Left lung (tissue), 10 donors: ENCODE data around the gene CTNNA3. TPM values are rescaled to one million over a fixed set of nuclear protein-coding genes. Genes with fewer than 3 reads are reported as not detected.

Source experiments
- ATAC-seq: fragments of 200-7000 bp; cut with Tn5 transposase; one replicate; pipeline ENCODE4 v1.9.1; 2020; ENCODE audit warnings: moderate library complexity
- DNase-seq, 4 donors: peaks; one replicate each; pipeline ENCODE4 v3.0.0-alpha.2; 2013 to 2020
- H3K27ac ChIP-seq, 2 donors: fragments of 200-600 bp; sonication (generic) in 1 of 2; one replicate each; pipeline versions ENCODE4 v1.5.0 to v1.8.0; 2020 to 2021
- H3K27me3 ChIP-seq, 2 donors: fragments of 200-600 bp; sonication (generic) in 1 of 2; one replicate each; pipeline versions ENCODE4 v1.5.0 to v1.8.0; 2020 to 2021
- H3K36me3 ChIP-seq, 2 donors: fragments of 200-600 bp; sonication (generic) in 1 of 2; one replicate each; pipeline versions ENCODE4 v1.5.0 to v1.8.0; 2020 to 2021
- H3K4me1 ChIP-seq, 2 donors: fragments of 200-600 bp; one replicate each; pipeline ENCODE4 v1.8.0; 2021
- H3K4me3 ChIP-seq, 2 donors: fragments of 200-600 bp; sonication (generic) in 1 of 2; one replicate each; pipeline versions ENCODE4 v1.5.0 to v1.8.0; 2020 to 2021; ENCODE audit warnings: mild to moderate bottlenecking in 1 of 2
- H3K9me3 ChIP-seq, 2 donors: fragments of 200-600 bp; sonication (generic) in 1 of 2; one replicate each; pipeline versions ENCODE4 v1.5.0 to v1.8.0; 2020 to 2021
- CTCF ChIP-seq, 2 donors: fragments of 200-600 bp; sonication (generic) in 1 of 2; IDR thresholded peaks; one replicate each; pipeline versions ENCODE4 v1.5.0 to v1.8.0; 2021; ENCODE audit warnings: antibody characterized with exemption in 2 of 2
- intact Hi-C, 2 donors: fragments of 100-400 bp; cut with DNase I; formaldehyde crosslinking; loops; one replicate each; pipeline versions ENCODE4 v1.11.2 to v1.14.2; 2022
- polyA plus RNA-seq, 6 donors: library from polyadenylated mRNA; unstranded; fragments of 120-200 nt; gene quantifications; one replicate each; pipeline ENCODE4 v1.2.1, GENCODE V29; 2013; ENCODE audit not compliant: insufficient read length in 6 of 6
- total RNA-seq, 2 donors: library from RNA; stranded (reverse); fragmentation: NEBNext Ultra II Directional; extraction: Animal tissue kit (Norgen Biotek cat#: 25700); gene quantifications; one replicate each; pipeline ENCODE4 v1.2.1, GENCODE V29; 2021
- donor health status: DM: no; HTN: yes; CAD: no.
- donor health status: DM: no; HTN: no; CAD: no.

The CTNNA3 gene
- total and polyA plus RNA-seq, 8 donors: 1.1 to 8.2 (median 6.6) TPM; not detected in 1

- Histone ChIP-seq H3K27me3 (no peaks in the 10 kb centered on the region), H3K9me3 (peaks cover 0 to 11% of the 10 kb centered on the region in 2 donors), H3K4me1 (no peaks in the 10 kb centered on the region), H3K4me3 (no peak overlapping the region), H3K36me3 (no peaks in the 10 kb centered on the region), H3K27ac (no peak overlapping the region)
- ATAC-seq (no peak), DNase-seq (no peak)
- intact Hi-C loops: no loop called here
- no peak for TF ChIP-seq CTCF (IDR thresholded peaks at IDR 0.05)
Measured at GRCh38 chr10:66234872-66235271, 1461.1 kb downstream of the CTNNA3 start.

- ATAC-seq: no peak
- Histone ChIP-seq H3K4me1 (no peaks in the 10 kb centered on the region), H3K4me3 (no peak overlapping the region), H3K36me3 (no peaks in the 10 kb centered on the region), H3K27me3 (no peaks in the 10 kb centered on the region), H3K9me3 (peaks cover 0 to 40% of the 10 kb centered on the region in 2 donors), H3K27ac (no peak overlapping the region)
- no peak for TF ChIP-seq CTCF (IDR thresholded peaks at IDR 0.05)
- intact Hi-C loops: loop anchor here in 1 of 2 donors (10.0 kb wide), 1 partner anchor 406 kb away; no protein-coding TSS in a partner anchor
- DNase-seq: no peak
Measured at GRCh38 chr10:66228887-66229286, 1467.1 kb downstream of the CTNNA3 start.

GRCh38 chr10:66223656-66224055 lies 1472.3 kb downstream of the CTNNA3 start:
- no peak overlapping the region for H3K4me3 ChIP-seq
- no peak for TF ChIP-seq CTCF (IDR thresholded peaks at IDR 0.05)
- no peaks in the 10 kb centered on the region for H3K4me1 ChIP-seq
- no peak overlapping the region for H3K27ac ChIP-seq
- no peaks in the 10 kb centered on the region for H3K27me3 ChIP-seq
- peaks cover 0 to 20% of the 10 kb centered on the region in 2 donors for H3K9me3 ChIP-seq
- no peaks in the 10 kb centered on the region for H3K36me3 ChIP-seq
- intact Hi-C loops: loop anchor here in 1 of 2 donors (10.0 kb wide), 1 partner anchor 411 kb away; no protein-coding TSS in a partner anchor
- ATAC-seq: no peak
- DNase-seq: no peak

GRCh38 chr10:66222462-66223046 lies 1473.4 kb downstream of the CTNNA3 start:
- DNase-seq (no peak), ATAC-seq (no peak)
- Histone ChIP-seq H3K4me3 (no peak overlapping the region), H3K36me3 (no peaks in the 10 kb centered on the region), H3K27me3 (no peaks in the 10 kb centered on the region), H3K27ac (no peak overlapping the region), H3K4me1 (no peaks in the 10 kb centered on the region), H3K9me3 (peaks cover 0 to 9% of the 10 kb centered on the region in 2 donors)
- no peak for TF ChIP-seq CTCF (IDR thresholded peaks at IDR 0.05)
- intact Hi-C loops: loop anchor here in 1 of 2 donors (10.0 kb wide), 1 partner anchor 412 kb away; no protein-coding TSS in a partner anchor

GRCh38 chr10:66218981-66219587 lies 1476.9 kb downstream of the CTNNA3 start:
- H3K9me3 ChIP-seq: no peaks in the 10 kb centered on the region
- H3K36me3 ChIP-seq: no peaks in the 10 kb centered on the region
- no peak for DNase-seq
- intact Hi-C loops: no loop called here
- no peak for TF ChIP-seq CTCF (IDR thresholded peaks at IDR 0.05)
- ATAC-seq: no peak
- no peak overlapping the region for H3K27ac ChIP-seq
- no peaks in the 10 kb centered on the region for H3K27me3 ChIP-seq
- H3K4me3 ChIP-seq: no peak overlapping the region
- no peaks in the 10 kb centered on the region for H3K4me1 ChIP-seq
